ENCODE measurements around the gene SHBG.

Gene SHBG

GRCh38 chr17:7646457-7646856, 16.5 kb downstream of the SHBG start:
- no peak for DNase-seq (ENCODE audit: low read depth in 2 of 3, low spot score in 1 of 3)

GRCh38 chr17:7647018-7647417, 17.1 kb downstream of the SHBG start:
- no peak for DNase-seq (ENCODE audit: low read depth in 2 of 3, low spot score in 1 of 3)

GRCh38 chr17:7650509-7651096, 20.7 kb downstream of the SHBG start, which contains the start of gene ATP1B2:
ATP1B2 (plus strand) TSS chr17:7650926; CDS start chr17:7651519, 593 bp downstream.
- peak; percentile 37 to 58 (median 46) for DNase-seq (ENCODE audit: low read depth in 2 of 3, low spot score in 1 of 3)

GRCh38 chr17:7651097-7651664, 21.2 kb downstream of the SHBG start:
- no peak for DNase-seq (ENCODE audit: low read depth in 2 of 3, low spot score in 1 of 3)

GRCh38 chr17:7651665-7652387, 21.9 kb downstream of the SHBG start:
- no peak for DNase-seq (ENCODE audit: low read depth in 2 of 3, low spot score in 1 of 3)

- no peak for DNase-seq (ENCODE audit: low read depth in 2 of 3, low spot score in 1 of 3)
Measured at GRCh38 chr17:7652388-7653356, 22.7 kb downstream of the SHBG start.

- no peak for DNase-seq (ENCODE audit: low read depth in 2 of 3, low spot score in 1 of 3)
Measured at GRCh38 chr17:7654832-7655540, 25.1 kb downstream of the SHBG start.

- DNase-seq (ENCODE audit: low read depth in 2 of 3, low spot score in 1 of 3) = no peak
Measured at GRCh38 chr17:7655541-7655840, 25.6 kb downstream of the SHBG start.

- no peak for DNase-seq (ENCODE audit: low read depth in 2 of 3, low spot score in 1 of 3)
Measured at GRCh38 chr17:7656958-7657609, 27.1 kb downstream of the SHBG start.

GRCh38 chr17:7667656-7668406, 37.9 kb downstream of the SHBG start:
- no peak for DNase-seq (ENCODE audit: low read depth in 2 of 3, low spot score in 1 of 3)

- DNase-seq (ENCODE audit: low read depth in 2 of 3, low spot score in 1 of 3) = no peak
Measured at GRCh38 chr17:7668482-7668881, 38.5 kb downstream of the SHBG start.

- peak; percentile 23 to 64 (median 33) for DNase-seq (ENCODE audit: low read depth in 2 of 3, low spot score in 1 of 3)
Measured at GRCh38 chr17:7673239-7673638, 43.3 kb downstream of the SHBG start.

- DNase-seq (ENCODE audit: low read depth in 2 of 3, low spot score in 1 of 3) = no peak
Measured at GRCh38 chr17:7674934-7675333, 45.0 kb downstream of the SHBG start.

GRCh38 chr17:7676533-7676932, 46.6 kb downstream of the SHBG start:
- no peak for DNase-seq (ENCODE audit: low read depth in 2 of 3, low spot score in 1 of 3)

- no peak for DNase-seq (ENCODE audit: low read depth in 2 of 3, low spot score in 1 of 3)
Measured at GRCh38 chr17:7677388-7678067, 47.6 kb downstream of the SHBG start.

Data from stimulated activated CD4-positive, alpha-beta T cell treated with anti-CD3 and anti-CD28 coated beads, Interleukin-12 subunit alpha, Interleukin-12 subunit beta, amount 100 ng/mL, for 48 hours (primary cell).